Nephron progenitor cell (in vitro differentiated cells): Measurements from ENCODE around the gene PDE10A.
"Not testable (repeated sequence)": the region's sequence is repeated elsewhere in the genome, so short reads cannot be mapped to it uniquely, and the experiment has no call there.

Experiments used
- DNase-seq: peaks from one replicate; pipeline ENCODE4 v3.0.0; 2021
- H3K27ac Mint-ChIP-seq: 2 replicates; pipeline ENCODE4 v1.8.0; 2021; ENCODE audit warnings: mild to moderate bottlenecking, moderate library complexity, mixed read lengths
- H3K27me3 Mint-ChIP-seq: 2 replicates; pipeline ENCODE4 v1.8.0; 2021; ENCODE audit warnings: mild to moderate bottlenecking, low read depth, mixed read lengths; ENCODE audit not compliant: poor library complexity
- H3K36me3 Mint-ChIP-seq: 2 replicates; pipeline ENCODE4 v1.8.0; 2021; ENCODE audit warnings: low read depth, mixed read lengths
- H3K4me1 Mint-ChIP-seq: 2 replicates; pipeline ENCODE4 v1.8.0; 2021; ENCODE audit warnings: mixed read lengths
- H3K4me3 Mint-ChIP-seq: 2 replicates; pipeline ENCODE4 v1.8.0; 2021; ENCODE audit warnings: mild to moderate bottlenecking, moderate library complexity, mixed read lengths
- H3K9me3 Mint-ChIP-seq: 2 replicates; pipeline ENCODE4 v1.8.0; 2021; ENCODE audit warnings: mild to moderate bottlenecking, moderate library complexity, mixed read lengths
- CTCF ChIP-seq: fragments of 200-600 bp; sonication (generic); IDR thresholded peaks from 2 replicates; pipeline ENCODE4 v1.5.0; 2021; ENCODE audit warnings: antibody characterized with exemption

Gene PDE10A

DNA sequence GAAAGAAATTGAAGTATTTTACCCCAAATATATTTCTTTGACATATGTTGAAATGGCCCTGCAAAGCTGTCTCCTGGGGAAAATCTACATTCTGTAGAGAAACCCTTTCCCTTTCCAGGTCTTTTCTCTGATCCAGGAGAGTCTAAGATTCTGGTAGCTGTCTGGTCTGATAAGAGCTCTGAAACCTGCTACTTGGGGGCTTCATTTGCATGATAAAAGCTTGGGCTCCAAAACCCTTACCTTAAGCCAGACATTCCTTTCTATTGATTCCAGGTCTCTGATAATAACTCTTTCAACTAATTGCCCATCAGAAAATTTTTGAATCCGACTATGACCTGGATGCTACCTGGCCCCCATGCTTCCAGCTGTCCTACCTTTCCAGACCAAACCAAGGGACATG, 184.5 kb downstream of the PDE10A start:
- Mint-ChIP-seq H3K27me3 (no peaks in the 10 kb centered on the region), H3K4me3 (no peak overlapping the region), H3K9me3 (no peaks in the 10 kb centered on the region), H3K4me1 (no peaks in the 10 kb centered on the region), H3K36me3 (peaks cover 3% of the 10 kb centered on the region), H3K27ac (no peak overlapping the region)
- no peak for TF ChIP-seq CTCF
- no peak for DNase-seq

DNA sequence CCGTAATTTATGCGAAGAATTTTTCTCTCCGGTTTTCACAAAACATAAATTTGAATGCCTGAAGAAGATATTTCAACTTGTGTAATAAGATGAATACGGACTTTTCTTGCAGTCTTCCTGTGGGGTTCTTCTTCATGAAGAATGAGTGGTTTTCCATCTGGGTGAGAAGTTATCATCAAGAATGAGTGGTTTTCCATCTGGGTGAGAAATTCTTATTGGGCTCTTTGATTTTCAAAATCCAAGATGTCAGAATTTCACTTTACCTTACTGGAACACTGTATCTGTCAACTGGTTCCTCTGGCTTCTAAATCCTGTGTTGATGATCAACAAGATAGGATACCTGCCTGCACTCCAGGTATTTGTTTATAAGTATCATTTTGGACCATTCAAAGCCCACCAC, 193.6 kb downstream of the PDE10A start:
- peaks cover 34% of the 10 kb centered on the region for H3K36me3 Mint-ChIP-seq
- H3K4me3 Mint-ChIP-seq: no peak overlapping the region
- TF ChIP-seq CTCF: no peak
- H3K27me3 Mint-ChIP-seq: peaks cover 5% of the 10 kb centered on the region
- H3K27ac Mint-ChIP-seq: no peak overlapping the region
- H3K4me1 Mint-ChIP-seq: no peaks in the 10 kb centered on the region
- DNase-seq: no peak
- H3K9me3 Mint-ChIP-seq: peaks cover 20% of the 10 kb centered on the region

DNA sequence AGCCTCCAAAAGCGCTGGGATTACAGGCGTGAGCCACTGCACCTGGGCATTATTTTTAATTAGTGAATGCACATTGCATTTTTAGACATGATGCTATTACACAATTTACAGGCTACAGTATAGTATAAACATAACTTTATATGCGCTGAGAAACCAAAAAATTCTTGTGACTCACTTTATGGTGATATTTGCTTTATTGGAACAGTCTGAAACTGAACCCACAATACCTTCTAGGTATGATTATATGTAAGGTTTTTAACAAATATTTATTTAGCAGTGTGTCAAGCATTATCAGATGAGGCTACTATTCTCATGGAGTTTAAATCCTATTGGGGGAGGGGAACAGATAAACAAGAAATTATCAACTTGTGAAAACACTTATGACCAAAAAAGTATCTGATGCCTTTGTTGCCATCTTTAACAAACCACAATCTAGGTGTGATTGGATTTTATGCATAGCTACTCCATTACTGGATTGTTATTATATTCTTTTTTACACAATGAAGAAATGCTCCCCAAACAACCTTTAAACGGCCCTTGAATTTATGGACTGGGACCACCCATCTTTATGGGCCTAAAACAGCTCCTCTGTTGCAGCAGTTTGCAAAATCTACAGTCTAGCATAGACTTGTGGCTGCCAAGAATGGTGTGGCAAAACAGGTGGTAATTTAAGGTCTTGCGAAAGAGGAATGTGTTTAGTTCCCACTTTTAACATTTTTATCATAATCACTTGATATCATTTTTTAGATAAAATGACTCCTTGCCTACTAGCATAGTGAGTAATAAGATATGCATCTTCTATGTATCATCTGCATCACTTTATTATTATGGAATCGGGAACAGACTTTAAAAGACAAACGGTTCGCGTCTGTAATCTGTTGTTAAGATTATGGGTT, 194.5 kb downstream of the PDE10A start:
- no peak overlapping the region for H3K4me3 Mint-ChIP-seq
- H3K36me3 Mint-ChIP-seq: peaks cover 43% of the 10 kb centered on the region
- DNase-seq: no peak
- no peak for TF ChIP-seq CTCF
- peaks cover 5% of the 10 kb centered on the region for H3K27me3 Mint-ChIP-seq
- no peak overlapping the region for H3K27ac Mint-ChIP-seq
- H3K9me3 Mint-ChIP-seq: peaks cover 29% of the 10 kb centered on the region
- H3K4me1 Mint-ChIP-seq: no peaks in the 10 kb centered on the region

- Mint-ChIP-seq H3K36me3 (peaks cover 49% of the 10 kb centered on the region), H3K9me3 (peaks cover 45% of the 10 kb centered on the region), H3K27me3 (peaks cover 11% of the 10 kb centered on the region)
- H3K4me3 Mint-ChIP-seq, H3K4me1 Mint-ChIP-seq, H3K27ac Mint-ChIP-seq, DNase-seq: not testable (repeated sequence)
These were observed 199.5 kb downstream of the PDE10A start for GRCh38 chr6:165463499-165463898.

GRCh38 chr6:165459605-165460301, 203.3 kb downstream of the PDE10A start:
- not testable (repeated sequence) for H3K27me3 Mint-ChIP-seq, H3K4me3 Mint-ChIP-seq, H3K27ac Mint-ChIP-seq, DNase-seq, H3K4me1 Mint-ChIP-seq
- peaks cover 30% of the 10 kb centered on the region for H3K36me3 Mint-ChIP-seq
- H3K9me3 Mint-ChIP-seq: peaks cover 28% of the 10 kb centered on the region

DNA sequence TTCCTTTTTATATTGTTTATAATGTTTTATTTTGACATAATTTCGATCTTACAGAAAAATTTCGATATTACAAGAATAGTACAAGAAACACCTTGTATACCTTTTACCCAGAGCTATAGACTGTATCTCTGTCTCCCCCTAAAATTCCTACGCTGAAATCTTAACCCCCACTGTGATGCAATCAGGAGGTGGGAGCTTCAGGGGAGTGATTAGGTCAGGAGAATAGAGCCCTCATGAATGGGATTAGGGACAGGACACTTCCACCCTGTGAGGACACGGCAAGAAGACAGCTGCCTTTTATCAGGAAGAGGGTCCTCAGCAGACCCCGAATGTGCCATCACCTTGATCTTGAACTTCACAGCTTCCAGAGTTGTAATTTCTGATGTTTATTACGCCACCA, 204.9 kb downstream of the PDE10A start:
- no peak for TF ChIP-seq CTCF
- H3K9me3 Mint-ChIP-seq: peaks cover 12% of the 10 kb centered on the region
- no peak overlapping the region for H3K4me3 Mint-ChIP-seq
- H3K4me1 Mint-ChIP-seq: no peaks in the 10 kb centered on the region
- H3K27ac Mint-ChIP-seq: no peak overlapping the region
- DNase-seq: no peak
- peaks cover 7% of the 10 kb centered on the region for H3K27me3 Mint-ChIP-seq
- peaks cover 24% of the 10 kb centered on the region for H3K36me3 Mint-ChIP-seq
